ENCODE data around the gene ZNF503. TPM values are rescaled to one million over a fixed set of nuclear protein-coding genes. Genes with fewer than 3 reads are reported as not detected.

Gene ZNF503
- total and polyA plus RNA-seq, 10 of the 15 experiments (the other 5 are each of a cell fraction or from before 2014, with no cell fraction given): 0.05 to 1.1 (median 0.11) TPM; not detected in 1

GRCh38 chr10:75441682-75442081 is 40.1 kb upstream of the ZNF503 start:
- Histone ChIP-seq H3K27me3 (replicated peaks in 1 of 2; ENCODE audit: control insufficient read depth in 2 of 2, insufficient read depth in 2 of 2, low read length in 1 of 2) (no peaks in the 10 kb centered on the region), H3K27ac (ENCODE audit: control insufficient read depth, insufficient read depth) (no peak overlapping the region), H3K4me3 (no peak overlapping the region), H4K20me1 (ENCODE audit: control insufficient read depth, insufficient read depth) (no peaks in the 10 kb centered on the region), H3K4me2 (ENCODE audit: control insufficient read depth, insufficient read depth) (no peak overlapping the region), H3K79me2 (ENCODE audit: control insufficient read depth, insufficient read depth, low read length) (no peaks in the 10 kb centered on the region), H3K9me3 (replicated peaks; ENCODE audit: control insufficient read depth, insufficient read depth, low read length) (no peaks in the 10 kb centered on the region), H2AFZ (ENCODE audit: control insufficient read depth, low read depth, low read length) (no peak overlapping the region), H3K4me1 (ENCODE audit: control insufficient read depth, insufficient read depth, low read length) (no peaks in the 10 kb centered on the region), H3K9ac (ENCODE audit: control insufficient read depth, insufficient read depth, low read length) (no peak overlapping the region), H3K36me3 (ENCODE audit: control insufficient read depth in 2 of 2, insufficient read depth in 2 of 2, low read length in 1 of 2) (no peaks in the 10 kb centered on the region)
- in situ Hi-C loops (cut with MboI) (no loop called here), intact Hi-C loops (cut with micrococcal nuclease; ENCODE audit: unreplicated experiment) (no loop called here)
- no peak for ATAC-seq
- no TSS peak for BruUV-seq (replicated peaks)
- TF ChIP-seq PBX3 (IDR thresholded peaks at IDR 0.05; ENCODE audit: insufficient replicate concordance, low read depth, low read length): no peak
- ChIA-PET RAD21 (ENCODE audit: unreplicated experiment) (interaction anchor here (0.9 kb wide), 1 partner anchor 46 kb away, joined by 3 read pairs; no protein-coding TSS in a partner anchor), SMC1A (ENCODE audit: uncharacterized antibody, unreplicated experiment) (interaction anchor here (0.6 to 3.6 kb wide), 8 partner anchors 8 to 148 kb away, joined by 3 to 21 read pairs (median 4); partner anchors contain the start of gene LRMDA), POLR2A (interaction anchor here (2.1 kb wide), 1 partner anchor 12 kb away, joined by 4 read pairs; no protein-coding TSS in a partner anchor), CTCF (interaction anchor here (1.2 kb wide), 2 partner anchors 9 to 12 kb away, joined by 3 to 5 read pairs; no protein-coding TSS in a partner anchor)
- DNase-seq (ENCODE audit: low read depth, low spot score): no peak
- FAIRE-seq: no peak

GRCh38 chr10:75441196-75441595 is 39.6 kb upstream of the ZNF503 start:
- H3K4me2 ChIP-seq (ENCODE audit: control insufficient read depth, insufficient read depth): no peak overlapping the region
- DNase-seq (ENCODE audit: low read depth, low spot score) (no peak), FAIRE-seq (no peak), ATAC-seq (no peak)
- no peak overlapping the region for H3K27ac ChIP-seq (ENCODE audit: control insufficient read depth, insufficient read depth)
- no peaks in the 10 kb centered on the region for H3K79me2 ChIP-seq (ENCODE audit: control insufficient read depth, insufficient read depth, low read length)
- H4K20me1 ChIP-seq (ENCODE audit: control insufficient read depth, insufficient read depth): no peaks in the 10 kb centered on the region
- no TSS peak for BruUV-seq (replicated peaks)
- no peaks in the 10 kb centered on the region for H3K36me3 ChIP-seq (ENCODE audit: control insufficient read depth in 2 of 2, insufficient read depth in 2 of 2, low read length in 1 of 2)
- H3K9me3 ChIP-seq (replicated peaks; ENCODE audit: control insufficient read depth, insufficient read depth, low read length): no peaks in the 10 kb centered on the region
- H3K4me1 ChIP-seq (ENCODE audit: control insufficient read depth, insufficient read depth, low read length): no peaks in the 10 kb centered on the region
- WGBS (ENCODE audit: insufficient coverage, insufficient replicate concordance, low lambda C conversion rate, missing lambda C conversion rate): 23% methylated on average over 4 of the region's 4 CpGs
- intact Hi-C loops (cut with micrococcal nuclease; ENCODE audit: unreplicated experiment): no loop called here
- no peaks in the 10 kb centered on the region for H3K27me3 ChIP-seq (replicated peaks in 1 of 2; ENCODE audit: control insufficient read depth in 2 of 2, insufficient read depth in 2 of 2, low read length in 1 of 2)
- no peak overlapping the region for H3K4me3 ChIP-seq
- in situ Hi-C loops (cut with MboI): no loop called here
- no peak overlapping the region for H2AFZ ChIP-seq (ENCODE audit: control insufficient read depth, low read depth, low read length)
- ChIA-PET SMC1A (ENCODE audit: uncharacterized antibody, unreplicated experiment) (interaction anchor here (0.6 to 3.6 kb wide), 7 partner anchors 8 to 149 kb away, joined by 3 to 21 read pairs (median 4); partner anchors contain the start of gene LRMDA), CTCF (interaction anchor here (1.2 kb wide), 2 partner anchors 10 to 11 kb away, joined by 3 to 5 read pairs; no protein-coding TSS in a partner anchor), RAD21 (ENCODE audit: unreplicated experiment) (interaction anchor here (0.7 to 0.9 kb wide), 2 partner anchors 18 to 46 kb away, joined by 3 read pairs; no protein-coding TSS in a partner anchor), POLR2A (interaction anchor here (1.4 to 2.1 kb wide), 2 partner anchors 11 to 12 kb away, joined by 3 to 4 read pairs; no protein-coding TSS in a partner anchor)
- H3K9ac ChIP-seq (ENCODE audit: control insufficient read depth, insufficient read depth, low read length): no peak overlapping the region
- no peak for TF ChIP-seq PAX8 (IDR thresholded peaks at IDR 0.05)
- no peak for TF ChIP-seq NFIC (IDR thresholded peaks at IDR 0.05; ENCODE audit: low read depth, low read length)
- TF ChIP-seq RFX5 (IDR thresholded peaks at IDR 0.05; ENCODE audit: low read depth, low read length): no peak
- TF ChIP-seq KLF5 (IDR thresholded peaks at IDR 0.05; ENCODE audit: partially characterized antibody): no peak
- TF ChIP-seq SP1 (IDR thresholded peaks at IDR 0.05; ENCODE audit: low read depth, low read length): no peak
- no peak for TF ChIP-seq MAX (IDR thresholded peaks at IDR 0.05; ENCODE audit: low read depth, low read length)
- TF ChIP-seq BRCA1 (IDR thresholded peaks at IDR 0.05; ENCODE audit: low read depth, low read length): no peak
- no peak for TF ChIP-seq CEBPB (IDR thresholded peaks at IDR 0.05; ENCODE audit: borderline replicate concordance in 1 of 2, low read depth in 2 of 2, low read length in 2 of 2)
- TF ChIP-seq MYC (IDR thresholded peaks at IDR 0.05; ENCODE audit: insufficient read depth, insufficient read length, insufficient replicate concordance, low read length, severe bottlenecking): no peak
- no peak for TF ChIP-seq ZBTB11 (CRISPR knock-in tag; IDR thresholded peaks at IDR 0.05)
- no peak for TF ChIP-seq TCF12 (IDR thresholded peaks at IDR 0.05; ENCODE audit: low read depth, low read length)
- TF ChIP-seq NBN (IDR thresholded peaks at IDR 0.05): no peak

Measured in GM12878 (cell line).